OCI-LY1 (cell line): ENCODE measurements around the gene TUBA1C.

ENCODE experiments used
- CTCF ChIP-seq: fragments of 200-600 bp; sonication (generic), shearing (Covaris generic); IDR thresholded peaks from 2 replicates; pipeline ENCODE4 v1.5.1; 2017; ENCODE audit warnings: mild to moderate bottlenecking, antibody characterized with exemption, low read length, moderate library complexity, mixed read lengths
- EZH2 ChIP-seq: fragments of 200-600 bp; sonication (generic), shearing (Covaris generic); IDR thresholded peaks from 2 replicates; pipeline ENCODE4 v1.8.0; 2017; ENCODE audit warnings: borderline replicate concordance, mixed run types, mild to moderate bottlenecking, antibody characterized with exemption, low read length, moderate library complexity, mixed read lengths

GRCh38 chr12:49243631-49244030 is 21.3 kb upstream of the TUBA1C start:
- TF ChIP-seq CTCF (no peak), EZH2 (no peak)
